Activated CD4-positive, alpha-beta T cell treated with anti-CD3 and anti-CD28 coated beads for 4 hours (primary cell): ENCODE results near the gene CRYBB1.

Experiments
- DNase-seq, 2 donors: peaks; one replicate each; pipeline ENCODE4 v3.0.0-alpha.2; 2020

CRYBB1 gene

GRCh38 chr22:26549902-26550497 lies 67.8 kb downstream of the CRYBB1 start:
- DNase-seq, result no peak
